Large intestine (tissue), 12 donors: ENCODE results near the gene TTN. TPM values are rescaled to one million over a fixed set of nuclear protein-coding genes. Genes with fewer than 3 reads are reported as not detected.
A peak's percentile ranks its signal among the peaks of the same experiment; 100 is the strongest.

Source experiments
- DNase-seq, 2 donors: peaks; one replicate each; pipeline versions ENCODE4 v3.0.0 to v3.0.0-alpha.2; 2013
- H3K27ac ChIP-seq: one replicate; pipeline ENCODE4 v1.5.1; 2013; ENCODE audit warnings: low read length
- H3K27me3 ChIP-seq: 2 replicates; pipeline ENCODE4 v1.6.1; 2013; ENCODE audit warnings: low read length; ENCODE audit not compliant: control insufficient read depth, insufficient read depth
- H3K36me3 ChIP-seq: 2 replicates; pipeline ENCODE4 v1.6.1; 2013; ENCODE audit warnings: low read length; ENCODE audit not compliant: control insufficient read depth, insufficient read depth
- H3K4me1 ChIP-seq: one replicate; pipeline ENCODE4 v1.6.1; 2013; ENCODE audit warnings: low read length; ENCODE audit not compliant: control insufficient read depth, insufficient read depth
- H3K4me3 ChIP-seq: one replicate; pipeline ENCODE4 v1.5.1; 2013; ENCODE audit warnings: low read length
- H3K9me3 ChIP-seq: one replicate; pipeline ENCODE4 v1.6.1; 2013; ENCODE audit warnings: mild to moderate bottlenecking, low read depth, low read length, moderate library complexity; ENCODE audit not compliant: control insufficient read depth
- WGBS: methylation state at CpG from one replicate; pipeline ENCODE4 v1.1.5; 2013; ENCODE audit warnings: low lambda C conversion rate; ENCODE audit not compliant: insufficient coverage; 5-methylcytosine and 5-hydroxymethylcytosine counted together
- long read RNA-seq, 11 donors: transcript quantifications; one replicate each; lab custom pipeline, GENCODE V29; 2026
- polyA plus RNA-seq: library from polyadenylated mRNA; unstranded; fragments of 120-200 nt; gene quantifications from one replicate; pipeline ENCODE4 v1.2.1, GENCODE V29; 2013

The TTN gene
- polyA plus RNA-seq, result 0.90 TPM
- long read RNA-seq, donor 1, result 0 reads
- long read RNA-seq, donor 2, result 0 reads
- long read RNA-seq, donor 3, result 0 reads
- long read RNA-seq, donor 4, result 0 reads
- long read RNA-seq, donor 5, result 0 reads
- long read RNA-seq, donor 6, result 0 reads
- long read RNA-seq, donor 7, result 0 reads
- long read RNA-seq, donor 8, result 0 reads
- long read RNA-seq, donor 9, result 0 reads
- long read RNA-seq, donor 10, result 0 reads
- long read RNA-seq, donor 11, result 0 reads

- Histone ChIP-seq H3K4me3 (no peak within 1 kb of the TSS), H3K4me1 (no peaks in the 10 kb centered on the region), H3K27ac (no peak within 1 kb of the TSS), H3K9me3 (no peaks in the 10 kb centered on the region), H3K27me3 (no peaks in the 10 kb centered on the region), H3K36me3 (no peaks in the 10 kb centered on the region)
- no peak for DNase-seq
- no CpG with 5 or more reads among the region's 10 CpGs for WGBS
These were observed at the start of gene TTN for GRCh38 chr2:178807227-178808008. TTN (minus strand) TSS chr2:178807423; CDS start chr2:178804642, 2,781 bp downstream.

- Histone ChIP-seq H3K36me3 (peaks cover 3% of the 10 kb centered on the region), H3K27ac (no peak overlapping the region), H3K9me3 (no peaks in the 10 kb centered on the region), H3K27me3 (no peaks in the 10 kb centered on the region), H3K4me3 (no peak overlapping the region), H3K4me1 (no peaks in the 10 kb centered on the region)
- DNase-seq, result no peak
These were observed 47.9 kb upstream of the TTN start for GRCh38 chr2:178855151-178855550.

GRCh38 chr2:178848335-178848734, 41.1 kb upstream of the TTN start:
- 100% methylated on average over 5 of the region's 5 CpGs for WGBS
- H3K4me1 ChIP-seq, result no peaks in the 10 kb centered on the region
- H3K27me3 ChIP-seq, result no peaks in the 10 kb centered on the region
- peaks cover 3% of the 10 kb centered on the region for H3K36me3 ChIP-seq
- H3K9me3 ChIP-seq, result no peaks in the 10 kb centered on the region
- DNase-seq, result no peak
- no peak overlapping the region for H3K4me3 ChIP-seq
- no peak overlapping the region for H3K27ac ChIP-seq

GRCh38 chr2:178846458-178846802, 39.2 kb upstream of the TTN start:
- DNase-seq, result no peak
- no peaks in the 10 kb centered on the region for H3K27me3 ChIP-seq
- no peaks in the 10 kb centered on the region for H3K9me3 ChIP-seq
- H3K27ac ChIP-seq, result no peak overlapping the region
- no CpG with 5 or more reads among the region's 2 CpGs for WGBS
- no peaks in the 10 kb centered on the region for H3K4me1 ChIP-seq
- no peak overlapping the region for H3K4me3 ChIP-seq
- no peaks in the 10 kb centered on the region for H3K36me3 ChIP-seq

- H3K27me3 ChIP-seq, result no peaks in the 10 kb centered on the region
- no peaks in the 10 kb centered on the region for H3K4me1 ChIP-seq
- H3K9me3 ChIP-seq, result no peaks in the 10 kb centered on the region
- H3K36me3 ChIP-seq, result no peaks in the 10 kb centered on the region
- WGBS, result 80% methylated on average over 1 of the region's 2 CpGs
- no peak overlapping the region for H3K4me3 ChIP-seq
- DNase-seq, result peak in 1 of 2 donors; percentile 23
- no peak overlapping the region for H3K27ac ChIP-seq
These were observed 38.6 kb upstream of the TTN start for GRCh38 chr2:178845566-178846457.

GRCh38 chr2:178844701-178845100, 37.5 kb upstream of the TTN start:
- no peaks in the 10 kb centered on the region for H3K27me3 ChIP-seq
- H3K9me3 ChIP-seq, result no peaks in the 10 kb centered on the region
- H3K4me3 ChIP-seq, result no peak overlapping the region
- 85% methylated on average over 2 of the region's 2 CpGs for WGBS
- H3K4me1 ChIP-seq, result no peaks in the 10 kb centered on the region
- no peaks in the 10 kb centered on the region for H3K36me3 ChIP-seq
- no peak for DNase-seq
- H3K27ac ChIP-seq, result no peak overlapping the region

GRCh38 chr2:178844269-178844668, 37.0 kb upstream of the TTN start:
- Histone ChIP-seq H3K36me3 (no peaks in the 10 kb centered on the region), H3K9me3 (no peaks in the 10 kb centered on the region)
- 83% methylated on average over 2 of the region's 4 CpGs for WGBS

GRCh38 chr2:178843697-178844096, 36.5 kb upstream of the TTN start:
- Histone ChIP-seq H3K36me3 (no peaks in the 10 kb centered on the region), H3K27me3 (no peaks in the 10 kb centered on the region), H3K4me1 (no peaks in the 10 kb centered on the region), H3K4me3 (no peak overlapping the region), H3K27ac (no peak overlapping the region), H3K9me3 (no peaks in the 10 kb centered on the region)
- 100% methylated on average over 1 of the region's 1 CpG for WGBS
- DNase-seq, result no peak

More at GRCh38 chr2:178844269-178844668, 37.0 kb upstream of the TTN start:
- no peak for DNase-seq
- Histone ChIP-seq H3K27me3 (no peaks in the 10 kb centered on the region), H3K27ac (no peak overlapping the region), H3K4me1 (no peaks in the 10 kb centered on the region), H3K4me3 (no peak overlapping the region)

GRCh38 chr2:178836807-178837206, 29.6 kb upstream of the TTN start:
- H3K27ac ChIP-seq, result no peak overlapping the region
- H3K9me3 ChIP-seq, result no peaks in the 10 kb centered on the region
- no peak overlapping the region for H3K4me3 ChIP-seq
- WGBS, result no CpG with 5 or more reads among the region's 4 CpGs
- H3K4me1 ChIP-seq, result no peaks in the 10 kb centered on the region
- no peaks in the 10 kb centered on the region for H3K36me3 ChIP-seq
- no peak for DNase-seq
- H3K27me3 ChIP-seq, result no peaks in the 10 kb centered on the region

- WGBS, result 100% methylated on average over 1 of the region's 9 CpGs
- Histone ChIP-seq H3K9me3 (no peaks in the 10 kb centered on the region), H3K27ac (no peak overlapping the region), H3K4me1 (no peaks in the 10 kb centered on the region), H3K4me3 (no peak overlapping the region), H3K27me3 (no peaks in the 10 kb centered on the region), H3K36me3 (no peaks in the 10 kb centered on the region)
- DNase-seq, result no peak
These were observed 26.9 kb upstream of the TTN start for GRCh38 chr2:178834086-178834485.
